ENCODE results near the gene ST13.
A peak's percentile ranks its signal among the peaks of the same experiment; 100 is the strongest.

ST13 gene

DNA sequence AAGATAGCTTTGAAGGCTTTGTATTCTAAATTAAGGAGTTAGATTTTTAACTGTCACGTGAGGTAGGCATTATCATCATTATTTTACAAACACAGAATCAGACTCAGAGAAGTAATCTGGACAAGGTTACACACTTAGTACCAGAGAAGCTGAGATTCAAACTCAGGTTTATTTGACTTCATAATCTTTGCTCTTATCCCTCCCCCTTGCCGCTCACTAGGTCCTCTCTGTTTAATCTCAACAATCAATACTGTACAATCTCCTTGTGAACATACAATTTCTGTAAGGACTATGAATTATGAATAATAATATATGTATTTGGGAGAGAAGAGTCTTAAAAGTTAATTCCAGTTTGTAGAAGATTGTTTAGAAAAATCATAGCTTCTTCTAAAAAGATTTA, 10.7 kb upstream of the ST13 start:
- H2BK120ac ChIP-seq (ENCODE audit: insufficient read depth, low read length, poor library complexity): no peak overlapping the region
- H3K27me3 ChIP-seq (ENCODE audit: insufficient read depth, low read length): no peaks in the 10 kb centered on the region
- no peaks in the 10 kb centered on the region for H3K79me1 ChIP-seq (ENCODE audit: low read length)
- no peak overlapping the region for H3K27ac ChIP-seq (ENCODE audit: low read depth, low read length)
- H4K12ac ChIP-seq (ENCODE audit: low read depth, low read length): no peak overlapping the region
- no peak overlapping the region for H3K4ac ChIP-seq (ENCODE audit: low read depth, low read length)
- no peak overlapping the region for H3K14ac ChIP-seq (ENCODE audit: low read length)
- H4K91ac ChIP-seq (ENCODE audit: low read depth, low read length): no peak overlapping the region
- no peak overlapping the region for H3K23ac ChIP-seq (ENCODE audit: low read length)
- H2AK5ac ChIP-seq (ENCODE audit: low read length): no peak overlapping the region
- no peak overlapping the region for H3K9ac ChIP-seq (ENCODE audit: low read length)
- no peak overlapping the region for H3K4me2 ChIP-seq (ENCODE audit: low read length)
- no peak overlapping the region for H2AFZ ChIP-seq (ENCODE audit: insufficient read depth, low read length, poor library complexity)
- no peak overlapping the region for H2BK12ac ChIP-seq (ENCODE audit: low read length)
- no peaks in the 10 kb centered on the region for H3K4me1 ChIP-seq (ENCODE audit: control insufficient read depth in 1 of 2, insufficient read depth in 2 of 2, low read length in 2 of 2)
- no peak for DNase-seq
- H3K4me3 ChIP-seq (ENCODE audit: low read depth, low read length): no peak overlapping the region
- no CpG with 5 or more reads among the region's 2 CpGs for WGBS (ENCODE audit: extremely low coverage, insufficient coverage, insufficient read length)
- H3K36me3 ChIP-seq (ENCODE audit: control insufficient read depth in 1 of 2, insufficient read depth in 2 of 2, low read length in 2 of 2): peaks cover 2 to 5% of the 10 kb centered on the region in 2 experiments
- H4K8ac ChIP-seq (ENCODE audit: low read depth, low read length): no peak overlapping the region
- H2BK5ac ChIP-seq (ENCODE audit: low read depth, low read length, poor library complexity): no peak overlapping the region
- no peaks in the 10 kb centered on the region for H3K79me2 ChIP-seq (ENCODE audit: control insufficient read depth, insufficient read depth, low read length, poor library complexity)
- no peak overlapping the region for H3K18ac ChIP-seq (ENCODE audit: low read length)
- no peaks in the 10 kb centered on the region for H3K9me3 ChIP-seq (ENCODE audit: insufficient read depth, low read depth, low read length)

- H3K4me1 ChIP-seq (ENCODE audit: control insufficient read depth in 1 of 2, insufficient read depth in 2 of 2, low read length in 2 of 2): peaks cover 4% of the 10 kb centered on the region in 2 experiments
- no peak overlapping the region for H3K4ac ChIP-seq (ENCODE audit: low read depth, low read length)
- H3K9me3 ChIP-seq (ENCODE audit: insufficient read depth, low read depth, low read length): no peaks in the 10 kb centered on the region
- no peak overlapping the region for H3K27ac ChIP-seq (ENCODE audit: low read depth, low read length)
- H3K4me3 ChIP-seq (ENCODE audit: low read depth, low read length): no peak overlapping the region
- DNase-seq: no peak
- no peaks in the 10 kb centered on the region for H3K79me1 ChIP-seq (ENCODE audit: low read length)
- no peak overlapping the region for H3K9ac ChIP-seq (ENCODE audit: low read length)
- H3K23ac ChIP-seq (ENCODE audit: low read length): no peak overlapping the region
- peaks cover 0 to 4% of the 10 kb centered on the region in 2 experiments for H3K36me3 ChIP-seq (ENCODE audit: control insufficient read depth in 1 of 2, insufficient read depth in 2 of 2, low read length in 2 of 2)
- H3K27me3 ChIP-seq (ENCODE audit: insufficient read depth, low read length): no peaks in the 10 kb centered on the region
- H2BK5ac ChIP-seq (ENCODE audit: low read depth, low read length, poor library complexity): no peak overlapping the region
- H2AFZ ChIP-seq (ENCODE audit: insufficient read depth, low read length, poor library complexity): no peak overlapping the region
- H4K91ac ChIP-seq (ENCODE audit: low read depth, low read length): no peak overlapping the region
- no peak overlapping the region for H2BK120ac ChIP-seq (ENCODE audit: insufficient read depth, low read length, poor library complexity)
- H3K4me2 ChIP-seq (ENCODE audit: low read length): no peak overlapping the region
- H4K8ac ChIP-seq (ENCODE audit: low read depth, low read length): no peak overlapping the region
- no peak overlapping the region for H2AK5ac ChIP-seq (ENCODE audit: low read length)
- H2BK12ac ChIP-seq (ENCODE audit: low read length): no peak overlapping the region
- H3K79me2 ChIP-seq (ENCODE audit: control insufficient read depth, insufficient read depth, low read length, poor library complexity): peaks cover 4% of the 10 kb centered on the region
- WGBS (ENCODE audit: extremely low coverage, insufficient coverage, insufficient read length): no CpG with 5 or more reads among the region's 2 CpGs
- H3K14ac ChIP-seq (ENCODE audit: low read length): no peak overlapping the region
- H3K18ac ChIP-seq (ENCODE audit: low read length): no peak overlapping the region
- H4K12ac ChIP-seq (ENCODE audit: low read depth, low read length): no peak overlapping the region
Measured at GRCh38 chr22:40862537-40862936, 6.1 kb upstream of the ST13 start.

- H3K23ac ChIP-seq (ENCODE audit: low read length): no peak within 1 kb of the TSS
- no CpG with 5 or more reads among the region's 3 CpGs for WGBS (ENCODE audit: extremely low coverage, insufficient coverage, insufficient read length)
- H3K36me3 ChIP-seq (ENCODE audit: control insufficient read depth in 1 of 2, insufficient read depth in 2 of 2, low read length in 2 of 2): peaks cover 0 to 4% of the 10 kb centered on the region in 2 experiments
- no peak within 1 kb of the TSS for H2BK12ac ChIP-seq (ENCODE audit: low read length)
- H2BK5ac ChIP-seq (ENCODE audit: low read depth, low read length, poor library complexity): no peak within 1 kb of the TSS
- H4K91ac ChIP-seq (ENCODE audit: low read depth, low read length): no peak within 1 kb of the TSS
- H3K4me3 ChIP-seq (ENCODE audit: low read depth, low read length): no peak within 1 kb of the TSS
- DNase-seq: no peak
- H3K4me1 ChIP-seq (ENCODE audit: control insufficient read depth in 1 of 2, insufficient read depth in 2 of 2, low read length in 2 of 2): peaks cover 4% of the 10 kb centered on the region in 2 experiments
- no peak within 1 kb of the TSS for H3K14ac ChIP-seq (ENCODE audit: low read length)
- H3K9ac ChIP-seq (ENCODE audit: low read length): no peak within 1 kb of the TSS
- H4K12ac ChIP-seq (ENCODE audit: low read depth, low read length): no peak within 1 kb of the TSS
- no peak within 1 kb of the TSS for H2AFZ ChIP-seq (ENCODE audit: insufficient read depth, low read length, poor library complexity)
- H3K79me1 ChIP-seq (ENCODE audit: low read length): peaks cover 4% of the 10 kb centered on the region
- H3K9me3 ChIP-seq (ENCODE audit: insufficient read depth, low read depth, low read length): no peaks in the 10 kb centered on the region
- no peak within 1 kb of the TSS for H2AK5ac ChIP-seq (ENCODE audit: low read length)
- no peak within 1 kb of the TSS for H3K4me2 ChIP-seq (ENCODE audit: low read length)
- H2BK120ac ChIP-seq (ENCODE audit: insufficient read depth, low read length, poor library complexity): no peak within 1 kb of the TSS
- H3K4ac ChIP-seq (ENCODE audit: low read depth, low read length): no peak within 1 kb of the TSS
- peaks cover 10% of the 10 kb centered on the region for H3K79me2 ChIP-seq (ENCODE audit: control insufficient read depth, insufficient read depth, low read length, poor library complexity)
- H3K18ac ChIP-seq (ENCODE audit: low read length): no peak within 1 kb of the TSS
- no peaks in the 10 kb centered on the region for H3K27me3 ChIP-seq (ENCODE audit: insufficient read depth, low read length)
- H4K8ac ChIP-seq (ENCODE audit: low read depth, low read length): no peak within 1 kb of the TSS
- no peak within 1 kb of the TSS for H3K27ac ChIP-seq (ENCODE audit: low read depth, low read length)
Measured at GRCh38 chr22:40862013-40862412, 5.6 kb upstream of the ST13 start, which contains the start of gene DNAJB7. Gene DNAJB7 (minus strand): TSS chr22:40862113. CDS start chr22:40861994, 119 bp downstream.

- DNase-seq: peak in 1 of 2 donors; percentile 32
- Histone ChIP-seq H3K9me3 (ENCODE audit: insufficient read depth, low read depth, low read length) (no peaks in the 10 kb centered on the region), H3K36me3 (ENCODE audit: control insufficient read depth in 1 of 2, insufficient read depth in 2 of 2, low read length in 2 of 2) (peaks cover 0 to 4% of the 10 kb centered on the region in 2 experiments), H3K9ac (ENCODE audit: low read length) (peak overlapping the region; percentile 92), H3K14ac (ENCODE audit: low read length) (peak overlapping the region; percentile 98), H3K27me3 (ENCODE audit: insufficient read depth, low read length) (no peaks in the 10 kb centered on the region), H3K23ac (ENCODE audit: low read length) (no peak overlapping the region), H3K4me1 (ENCODE audit: control insufficient read depth in 1 of 2, insufficient read depth in 2 of 2, low read length in 2 of 2) (peaks cover 7 to 8% of the 10 kb centered on the region in 2 experiments), H3K4ac (ENCODE audit: low read depth, low read length) (peak overlapping the region; percentile 98), H4K8ac (ENCODE audit: low read depth, low read length) (peak overlapping the region; percentile 97), H3K27ac (ENCODE audit: low read depth, low read length) (peak overlapping the region; percentile 96), H2BK12ac (ENCODE audit: low read length) (peak overlapping the region; percentile 68), H3K4me3 (ENCODE audit: low read depth, low read length) (peak overlapping the region; percentile 87), H2BK120ac (ENCODE audit: insufficient read depth, low read length, poor library complexity) (peak overlapping the region; percentile 89), H4K91ac (ENCODE audit: low read depth, low read length) (peak overlapping the region; percentile 91), H3K18ac (ENCODE audit: low read length) (peak overlapping the region; percentile 97), H2BK5ac (ENCODE audit: low read depth, low read length, poor library complexity) (peak overlapping the region; percentile 60), H2AFZ (ENCODE audit: insufficient read depth, low read length, poor library complexity) (peak overlapping the region; percentile 82), H3K79me1 (ENCODE audit: low read length) (peaks cover 13% of the 10 kb centered on the region), H3K4me2 (ENCODE audit: low read length) (peak overlapping the region; percentile 71), H3K79me2 (ENCODE audit: control insufficient read depth, insufficient read depth, low read length, poor library complexity) (peaks cover 24% of the 10 kb centered on the region), H2AK5ac (ENCODE audit: low read length) (peak overlapping the region; percentile 82), H4K12ac (ENCODE audit: low read depth, low read length) (peak overlapping the region; percentile 90)
- no CpG with 5 or more reads among the region's 18 CpGs for WGBS (ENCODE audit: extremely low coverage, insufficient coverage, insufficient read length)
Measured at GRCh38 chr22:40857309-40857855, 943 bp upstream of the ST13 start.

All from trophoblast cell (in vitro differentiated cells and primary cell).